ENCODE results near the gene MRPL33.

MRPL33 gene

DNA sequence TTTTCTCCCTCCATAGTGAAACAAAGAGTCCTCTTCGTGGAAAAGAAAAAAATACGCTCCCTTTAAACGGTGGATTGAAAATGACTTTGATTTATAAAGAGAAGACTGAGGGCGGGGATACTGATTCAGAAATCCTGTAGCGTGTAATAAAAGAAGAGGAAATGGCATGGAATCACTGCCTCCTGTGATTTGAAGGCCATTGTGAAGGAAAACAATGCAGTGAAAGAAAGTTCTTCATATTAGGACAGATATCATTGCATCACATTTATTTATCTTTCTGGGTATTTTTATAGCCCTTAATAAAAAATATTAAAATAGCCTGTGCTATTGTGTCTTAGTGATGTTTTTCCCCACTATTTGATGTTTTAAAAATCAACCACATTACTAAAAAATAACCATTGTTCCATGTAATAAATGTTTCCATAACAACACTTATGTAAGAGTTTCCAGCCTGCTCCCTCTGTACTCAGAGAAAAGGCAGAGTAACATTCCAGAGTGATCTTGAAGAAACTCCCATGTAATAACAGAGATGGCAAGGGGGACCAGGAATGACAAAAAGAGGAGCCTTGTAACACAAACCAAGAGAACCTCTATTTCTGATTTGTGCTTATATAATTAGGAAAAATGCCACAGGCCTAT is 8.0 kb downstream of the MRPL33 start:
- Histone ChIP-seq H3K9ac (ENCODE audit: low read length) (no peak overlapping the region), H3K4me3 (ENCODE audit: low read depth, low read length) (no peak overlapping the region), H3K4ac (ENCODE audit: low read depth, low read length) (no peak overlapping the region), H3K27ac (ENCODE audit: low read depth, low read length) (no peak overlapping the region), H2BK12ac (ENCODE audit: low read length) (no peak overlapping the region), H3K23ac (ENCODE audit: low read length) (no peak overlapping the region), H3K14ac (ENCODE audit: low read length) (no peak overlapping the region), H3K27me3 (ENCODE audit: insufficient read depth, low read length) (no peaks in the 10 kb centered on the region), H4K12ac (ENCODE audit: low read depth, low read length) (no peak overlapping the region), H2AFZ (ENCODE audit: insufficient read depth, low read length, poor library complexity) (no peak overlapping the region), H3K79me1 (ENCODE audit: low read length) (no peaks in the 10 kb centered on the region), H2BK120ac (ENCODE audit: insufficient read depth, low read length, poor library complexity) (no peak overlapping the region), H2AK5ac (ENCODE audit: low read length) (no peak overlapping the region), H3K4me1 (ENCODE audit: control insufficient read depth in 1 of 2, insufficient read depth in 2 of 2, low read length in 2 of 2) (no peaks in the 10 kb centered on the region), H3K9me3 (ENCODE audit: insufficient read depth, low read depth, low read length) (no peaks in the 10 kb centered on the region), H3K79me2 (ENCODE audit: control insufficient read depth, insufficient read depth, low read length, poor library complexity) (no peaks in the 10 kb centered on the region), H4K8ac (ENCODE audit: low read depth, low read length) (no peak overlapping the region), H3K4me2 (ENCODE audit: low read length) (no peak overlapping the region), H3K36me3 (ENCODE audit: control insufficient read depth in 1 of 2, insufficient read depth in 2 of 2, low read length in 2 of 2) (peaks cover 4 to 5% of the 10 kb centered on the region in 2 experiments), H2BK5ac (ENCODE audit: low read depth, low read length, poor library complexity) (no peak overlapping the region), H3K18ac (ENCODE audit: low read length) (no peak overlapping the region), H4K91ac (ENCODE audit: low read depth, low read length) (no peak overlapping the region)
- WGBS (ENCODE audit: extremely low coverage, insufficient coverage, insufficient read length) = no CpG with 5 or more reads among the region's 5 CpGs
- no peak for DNase-seq

DNA sequence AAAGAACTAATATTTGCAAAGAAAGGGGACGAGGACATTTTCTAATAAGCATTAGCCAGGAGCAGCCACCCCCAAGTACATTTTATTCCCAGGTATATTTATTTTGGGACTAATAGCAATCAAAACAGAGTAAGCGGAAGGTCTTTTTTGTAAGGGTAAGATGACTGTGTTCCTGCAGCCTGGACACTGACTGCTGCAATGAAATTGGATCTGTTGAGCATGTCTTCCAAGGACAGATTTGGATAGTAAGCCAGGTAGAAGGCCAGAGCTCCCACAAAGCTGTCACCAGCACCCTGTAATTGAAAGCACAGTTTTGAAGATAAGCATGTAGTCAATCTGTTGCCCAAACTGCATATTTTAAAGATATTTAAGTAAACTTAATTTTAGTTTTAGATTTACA is 10.0 kb downstream of the MRPL33 start:
- Histone ChIP-seq H3K14ac (ENCODE audit: low read length) (no peak overlapping the region), H3K36me3 (ENCODE audit: control insufficient read depth in 1 of 2, insufficient read depth in 2 of 2, low read length in 2 of 2) (peaks cover 2 to 3% of the 10 kb centered on the region in 2 experiments), H3K4me1 (ENCODE audit: control insufficient read depth in 1 of 2, insufficient read depth in 2 of 2, low read length in 2 of 2) (no peaks in the 10 kb centered on the region), H2BK120ac (ENCODE audit: insufficient read depth, low read length, poor library complexity) (no peak overlapping the region), H3K4ac (ENCODE audit: low read depth, low read length) (no peak overlapping the region), H2AFZ (ENCODE audit: insufficient read depth, low read length, poor library complexity) (no peak overlapping the region), H3K4me2 (ENCODE audit: low read length) (no peak overlapping the region), H3K4me3 (ENCODE audit: low read depth, low read length) (no peak overlapping the region), H2BK5ac (ENCODE audit: low read depth, low read length, poor library complexity) (no peak overlapping the region), H4K12ac (ENCODE audit: low read depth, low read length) (no peak overlapping the region), H3K9ac (ENCODE audit: low read length) (no peak overlapping the region), H3K27ac (ENCODE audit: low read depth, low read length) (no peak overlapping the region), H2AK5ac (ENCODE audit: low read length) (no peak overlapping the region), H4K8ac (ENCODE audit: low read depth, low read length) (no peak overlapping the region), H3K23ac (ENCODE audit: low read length) (no peak overlapping the region), H4K91ac (ENCODE audit: low read depth, low read length) (no peak overlapping the region), H3K27me3 (ENCODE audit: insufficient read depth, low read length) (no peaks in the 10 kb centered on the region), H3K18ac (ENCODE audit: low read length) (no peak overlapping the region), H2BK12ac (ENCODE audit: low read length) (no peak overlapping the region), H3K79me2 (ENCODE audit: control insufficient read depth, insufficient read depth, low read length, poor library complexity) (no peaks in the 10 kb centered on the region), H3K9me3 (ENCODE audit: insufficient read depth, low read depth, low read length) (no peaks in the 10 kb centered on the region), H3K79me1 (ENCODE audit: low read length) (no peaks in the 10 kb centered on the region)
- DNase-seq = no peak
- WGBS (ENCODE audit: extremely low coverage, insufficient coverage, insufficient read length) = no CpG with 5 or more reads among the region's 2 CpGs

- no peak overlapping the region for H3K9ac ChIP-seq (ENCODE audit: low read length)
- WGBS (ENCODE audit: extremely low coverage, insufficient coverage, insufficient read length) = no CpG with 5 or more reads among the region's 1 CpG
- H3K23ac ChIP-seq (ENCODE audit: low read length) = no peak overlapping the region
- H3K14ac ChIP-seq (ENCODE audit: low read length) = no peak overlapping the region
- no peak overlapping the region for H2BK120ac ChIP-seq (ENCODE audit: insufficient read depth, low read length, poor library complexity)
- no peak overlapping the region for H4K91ac ChIP-seq (ENCODE audit: low read depth, low read length)
- H3K79me2 ChIP-seq (ENCODE audit: control insufficient read depth, insufficient read depth, low read length, poor library complexity) = no peaks in the 10 kb centered on the region
- no peak overlapping the region for H2AFZ ChIP-seq (ENCODE audit: insufficient read depth, low read length, poor library complexity)
- H4K12ac ChIP-seq (ENCODE audit: low read depth, low read length) = no peak overlapping the region
- no peak overlapping the region for H3K27ac ChIP-seq (ENCODE audit: low read depth, low read length)
- H3K27me3 ChIP-seq (ENCODE audit: insufficient read depth, low read length) = no peaks in the 10 kb centered on the region
- H3K79me1 ChIP-seq (ENCODE audit: low read length) = no peaks in the 10 kb centered on the region
- no peak overlapping the region for H2BK12ac ChIP-seq (ENCODE audit: low read length)
- H3K4me2 ChIP-seq (ENCODE audit: low read length) = no peak overlapping the region
- H3K9me3 ChIP-seq (ENCODE audit: insufficient read depth, low read depth, low read length) = no peaks in the 10 kb centered on the region
- no peak overlapping the region for H2BK5ac ChIP-seq (ENCODE audit: low read depth, low read length, poor library complexity)
- H3K4me1 ChIP-seq (ENCODE audit: control insufficient read depth in 1 of 2, insufficient read depth in 2 of 2, low read length in 2 of 2) = no peaks in the 10 kb centered on the region
- DNase-seq = no peak
- peaks cover 2 to 3% of the 10 kb centered on the region in 2 experiments for H3K36me3 ChIP-seq (ENCODE audit: control insufficient read depth in 1 of 2, insufficient read depth in 2 of 2, low read length in 2 of 2)
- H2AK5ac ChIP-seq (ENCODE audit: low read length) = no peak overlapping the region
- H3K4ac ChIP-seq (ENCODE audit: low read depth, low read length) = no peak overlapping the region
- H4K8ac ChIP-seq (ENCODE audit: low read depth, low read length) = no peak overlapping the region
- no peak overlapping the region for H3K4me3 ChIP-seq (ENCODE audit: low read depth, low read length)
- no peak overlapping the region for H3K18ac ChIP-seq (ENCODE audit: low read length)
Observed at GRCh38 chr2:27782701-27783100, 11.2 kb downstream of the MRPL33 start.

DNA sequence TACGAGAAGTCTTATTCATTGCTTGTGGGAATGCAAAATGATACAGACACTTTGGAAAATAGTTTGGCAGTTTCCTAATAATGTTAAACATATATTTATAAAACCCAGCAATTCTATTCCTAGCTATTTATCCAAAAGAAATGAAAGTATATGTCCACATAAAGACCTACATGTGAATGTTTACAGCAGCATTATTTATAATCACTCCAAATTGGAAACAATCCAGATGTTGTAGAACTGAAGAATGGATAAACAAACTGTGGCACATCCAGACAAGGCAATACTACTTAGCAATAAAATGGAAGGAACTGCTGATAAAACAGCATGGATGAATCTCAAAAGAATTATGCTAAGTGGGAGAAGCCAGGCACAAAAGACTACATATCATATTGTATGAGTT is 19.3 kb downstream of the MRPL33 start:
- Histone ChIP-seq H3K4me2 (ENCODE audit: low read length) (no peak overlapping the region), H3K18ac (ENCODE audit: low read length) (no peak overlapping the region), H3K4me3 (ENCODE audit: low read depth, low read length) (no peak overlapping the region), H3K4me1 (ENCODE audit: control insufficient read depth in 1 of 2, insufficient read depth in 2 of 2, low read length in 2 of 2) (no peaks in the 10 kb centered on the region), H3K36me3 (ENCODE audit: control insufficient read depth in 1 of 2, insufficient read depth in 2 of 2, low read length in 2 of 2) (no peaks in the 10 kb centered on the region), H4K91ac (ENCODE audit: low read depth, low read length) (no peak overlapping the region), H2AFZ (ENCODE audit: insufficient read depth, low read length, poor library complexity) (no peak overlapping the region), H2BK5ac (ENCODE audit: low read depth, low read length, poor library complexity) (no peak overlapping the region), H3K9me3 (ENCODE audit: insufficient read depth, low read depth, low read length) (no peaks in the 10 kb centered on the region), H4K12ac (ENCODE audit: low read depth, low read length) (no peak overlapping the region), H3K27ac (ENCODE audit: low read depth, low read length) (no peak overlapping the region), H3K79me1 (ENCODE audit: low read length) (peaks cover 5% of the 10 kb centered on the region), H3K14ac (ENCODE audit: low read length) (no peak overlapping the region), H3K4ac (ENCODE audit: low read depth, low read length) (no peak overlapping the region), H2AK5ac (ENCODE audit: low read length) (no peak overlapping the region), H3K27me3 (ENCODE audit: insufficient read depth, low read length) (no peaks in the 10 kb centered on the region), H3K79me2 (ENCODE audit: control insufficient read depth, insufficient read depth, low read length, poor library complexity) (no peaks in the 10 kb centered on the region), H2BK12ac (ENCODE audit: low read length) (no peak overlapping the region), H2BK120ac (ENCODE audit: insufficient read depth, low read length, poor library complexity) (no peak overlapping the region), H3K23ac (ENCODE audit: low read length) (no peak overlapping the region), H3K9ac (ENCODE audit: low read length) (no peak overlapping the region), H4K8ac (ENCODE audit: low read depth, low read length) (no peak overlapping the region)
- DNase-seq = no peak
- no CpG with 5 or more reads among the region's 1 CpG for WGBS (ENCODE audit: extremely low coverage, insufficient coverage, insufficient read length)

All from trophoblast cell (in vitro differentiated cells and primary cell).